Lung (tissue), 12 donors: ENCODE data around the gene ALDH1A1. TPM values are rescaled to one million over a fixed set of nuclear protein-coding genes. Genes with fewer than 3 reads are reported as not detected.

Source experiments
- ATAC-seq: fragments of 200-7000 bp; cut with Tn5 transposase; one replicate; pipeline ENCODE4 v1.9.1; 2020; ENCODE audit warnings: moderate number of reproducible peaks; ENCODE audit not compliant: insufficient read depth, low FRiP score
- DNase-seq, 3 donors: peaks; one replicate each; pipeline ENCODE4 v3.0.0-alpha.2; 2013 to 2017
- H3K27ac ChIP-seq, 2 donors: one replicate each; pipeline ENCODE4 v1.5.1; 2013; ENCODE audit warnings: mild to moderate bottlenecking in 2 of 2, moderate library complexity in 2 of 2, control low read depth in 1 of 2, inconsistent platforms in 1 of 2, low read depth in 1 of 2, low read length in 1 of 2
- H3K27me3 ChIP-seq, 3 donors: one replicate each; pipeline ENCODE4 v1.5.1; 2013; ENCODE audit warnings: low read length in 2 of 3; ENCODE audit not compliant: control insufficient read depth in 3 of 3, insufficient read depth in 3 of 3
- H3K36me3 ChIP-seq, 4 donors: one replicate each; pipeline ENCODE4 v1.5.1; 2013; ENCODE audit warnings: low read length in 4 of 4, mild to moderate bottlenecking in 1 of 4, moderate library complexity in 1 of 4; ENCODE audit not compliant: control insufficient read depth in 4 of 4, insufficient read depth in 4 of 4
- H3K4me1 ChIP-seq, 5 donors: one replicate each; pipeline ENCODE4 v1.5.1; 2013; ENCODE audit warnings: low read length in 5 of 5, mild to moderate bottlenecking in 2 of 5, moderate library complexity in 1 of 5; ENCODE audit not compliant: control insufficient read depth in 5 of 5, insufficient read depth in 5 of 5
- H3K4me3 ChIP-seq: one replicate; pipeline ENCODE4 v1.5.1; 2013; ENCODE audit warnings: mild to moderate bottlenecking, control low read depth, moderate library complexity
- H3K9ac ChIP-seq, 2 donors: one replicate each; pipeline ENCODE4 v1.5.1; 2013; ENCODE audit warnings: low read length in 2 of 2, control low read depth in 1 of 2; ENCODE audit not compliant: insufficient read depth in 1 of 2
- H3K9me3 ChIP-seq, 4 donors: one replicate each; pipeline ENCODE4 v1.5.1; 2013; ENCODE audit warnings: low read length in 3 of 4, mild to moderate bottlenecking in 1 of 4, moderate library complexity in 1 of 4; ENCODE audit not compliant: control insufficient read depth in 4 of 4, insufficient read depth in 3 of 4
- WGBS, 2 donors: extraction: QIAGEN DNeasy Blood & Tissue Kit; methylation state at CpG; one replicate each; pipeline ENCODE4 v1.1.7; 2013; 5-methylcytosine and 5-hydroxymethylcytosine counted together
- polyA plus RNA-seq, 2 donors: library from polyadenylated mRNA; stranded (reverse); fragments of 200-250 nt; gene quantifications; one replicate each; pipeline ENCODE4 v1.2.1, GENCODE V29; 2013
- total RNA-seq, 2 donors: library from RNA; depleted of rRNA in 1 of 2; stranded (reverse); fragments of >200 nt in 1 of 2; gene quantifications; one replicate each; pipeline ENCODE4 v1.2.1, GENCODE V29; 2014 to 2021
- TF ChIP-seq, protein P1 (sequence below): IDR thresholded peaks from 2 replicates; pipeline ENCODE4 v1.5.1; 2012; ENCODE audit warnings: mild to moderate bottlenecking; ENCODE audit errors: control extremely low read depth, extremely low read depth
- donor health status: control.
- donor health status: control.
- donor health status: Bipolar disorder and iron deficiency.
- donor health status: healthy.
- donor health status: DM: yes; HTN: yes; CAD: no.

Gene ALDH1A1
- total and polyA plus RNA-seq, 4 donors = 31.9 to 168 (median 131) TPM

- TF ChIP-seq, protein P1, sequence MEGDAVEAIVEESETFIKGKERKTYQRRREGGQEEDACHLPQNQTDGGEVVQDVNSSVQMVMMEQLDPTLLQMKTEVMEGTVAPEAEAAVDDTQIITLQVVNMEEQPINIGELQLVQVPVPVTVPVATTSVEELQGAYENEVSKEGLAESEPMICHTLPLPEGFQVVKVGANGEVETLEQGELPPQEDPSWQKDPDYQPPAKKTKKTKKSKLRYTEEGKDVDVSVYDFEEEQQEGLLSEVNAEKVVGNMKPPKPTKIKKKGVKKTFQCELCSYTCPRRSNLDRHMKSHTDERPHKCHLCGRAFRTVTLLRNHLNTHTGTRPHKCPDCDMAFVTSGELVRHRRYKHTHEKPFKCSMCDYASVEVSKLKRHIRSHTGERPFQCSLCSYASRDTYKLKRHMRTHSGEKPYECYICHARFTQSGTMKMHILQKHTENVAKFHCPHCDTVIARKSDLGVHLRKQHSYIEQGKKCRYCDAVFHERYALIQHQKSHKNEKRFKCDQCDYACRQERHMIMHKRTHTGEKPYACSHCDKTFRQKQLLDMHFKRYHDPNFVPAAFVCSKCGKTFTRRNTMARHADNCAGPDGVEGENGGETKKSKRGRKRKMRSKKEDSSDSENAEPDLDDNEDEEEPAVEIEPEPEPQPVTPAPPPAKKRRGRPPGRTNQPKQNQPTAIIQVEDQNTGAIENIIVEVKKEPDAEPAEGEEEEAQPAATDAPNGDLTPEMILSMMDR = no peak
- peaks cover 0 to 3% (median under 1%) of the 10 kb centered on the region in 4 donors for H3K36me3 ChIP-seq
- no peak overlapping the region for H3K27ac ChIP-seq
- H3K9me3 ChIP-seq = no peaks in the 10 kb centered on the region
- DNase-seq (peak; percentile 54 to 89 (median 85)), ATAC-seq (no peak)
- H3K4me1 ChIP-seq = peaks cover 0 to 26% (median 0%) of the 10 kb centered on the region in 5 donors
- WGBS, 2 donors = 23 to 38% methylated on average over 6 of the region's 6 CpGs
- H3K4me3 ChIP-seq = no peak overlapping the region
- H3K9ac ChIP-seq = no peak overlapping the region
- no peaks in the 10 kb centered on the region for H3K27me3 ChIP-seq
Measured at GRCh38 chr9:72925126-72925789, 27.6 kb downstream of the ALDH1A1 start.

DNA sequence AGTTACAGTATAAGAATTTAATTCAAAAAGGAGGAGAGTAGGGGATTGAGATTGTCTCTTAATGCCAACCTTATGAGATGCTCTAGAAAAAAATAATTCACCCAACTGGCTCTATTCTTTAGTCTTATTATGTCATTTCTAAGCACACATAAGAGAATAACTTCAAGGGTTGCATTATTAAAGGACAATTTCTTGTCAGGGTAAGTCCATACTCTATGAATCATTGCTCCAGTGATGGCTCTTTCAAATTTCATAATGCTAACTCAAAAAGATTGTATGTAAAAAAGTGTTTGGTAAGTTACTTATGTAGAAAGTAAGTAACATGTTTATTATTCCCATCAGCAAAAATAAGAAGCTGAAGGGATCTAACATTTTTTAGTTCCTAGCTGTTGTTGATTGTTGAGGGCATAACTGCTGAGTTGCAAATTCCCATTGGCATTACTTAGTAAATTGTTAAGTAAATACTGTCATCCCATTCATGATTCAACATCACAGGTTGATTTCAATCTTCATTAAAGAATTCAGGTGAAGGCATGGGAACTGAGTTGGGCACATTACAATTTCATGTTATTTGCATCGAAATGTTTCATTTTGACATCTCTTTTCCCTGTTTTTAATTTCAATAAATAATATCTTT, 28.6 kb downstream of the ALDH1A1 start:
- Histone ChIP-seq H3K36me3 (no peaks in the 10 kb centered on the region), H3K9me3 (no peaks in the 10 kb centered on the region), H3K9ac (no peak overlapping the region), H3K27ac (no peak overlapping the region), H3K27me3 (no peaks in the 10 kb centered on the region), H3K4me1 (peaks cover 0 to 30% (median 0%) of the 10 kb centered on the region in 5 donors), H3K4me3 (no peak overlapping the region)
- DNase-seq (peak in 2 of 3 donors; percentile 21 to 28), ATAC-seq (no peak)
- TF ChIP-seq, protein P1 = no peak
- 96 to 100% methylated on average over 1 of the region's 1 CpG for WGBS, 2 donors

GRCh38 chr9:72923077-72923476, 29.8 kb downstream of the ALDH1A1 start:
- no peak overlapping the region for H3K27ac ChIP-seq
- no peaks in the 10 kb centered on the region for H3K9me3 ChIP-seq
- TF ChIP-seq, protein P1 = no peak
- no peak for ATAC-seq
- DNase-seq = no peak
- H3K4me1 ChIP-seq = peaks cover 0 to 42% (median 0%) of the 10 kb centered on the region in 5 donors
- H3K4me3 ChIP-seq = no peak overlapping the region
- no peak overlapping the region for H3K9ac ChIP-seq
- WGBS, 2 donors = 93 to 97% methylated on average over 1 of the region's 1 CpG
- no peaks in the 10 kb centered on the region for H3K36me3 ChIP-seq
- H3K27me3 ChIP-seq = no peaks in the 10 kb centered on the region
